HG02852 (cell line): ENCODE results near the gene MXD4.

Experiments
- ATAC-seq: cut with Tn5 transposase; IDR thresholded peaks from one replicate; pipeline ENCODE4 v1.9.1; 2021; ENCODE audit warnings: mild to moderate bottlenecking, moderate library complexity; ENCODE audit not compliant: unreplicated experiment

MXD4 gene

GRCh38 chr4:2261853-2262144 is at the start of gene MXD4:
Gene MXD4 (minus strand): TSS chr4:2262109. CDS start chr4:2261980, 129 bp downstream.
- no peak for ATAC-seq

GRCh38 chr4:2306773-2307410 is 45.0 kb upstream of the MXD4 start:
- no peak for ATAC-seq

- no peak for ATAC-seq
Observed at GRCh38 chr4:2305766-2306501, 44.0 kb upstream of the MXD4 start.

GRCh38 chr4:2304877-2305561 is 43.1 kb upstream of the MXD4 start:
- ATAC-seq, result no peak

- no peak for ATAC-seq
Observed at GRCh38 chr4:2304321-2304876, 42.5 kb upstream of the MXD4 start.

- ATAC-seq, result no peak
Observed at GRCh38 chr4:2303686-2304320, 41.9 kb upstream of the MXD4 start.

GRCh38 chr4:2303121-2303685 is 41.3 kb upstream of the MXD4 start:
- no peak for ATAC-seq

- ATAC-seq, result no peak
Observed at GRCh38 chr4:2302387-2303119, 40.6 kb upstream of the MXD4 start.

- ATAC-seq, result no peak
Observed at GRCh38 chr4:2301806-2302205, 39.9 kb upstream of the MXD4 start.

- no peak for ATAC-seq
Observed at GRCh38 chr4:2301225-2301642, 39.3 kb upstream of the MXD4 start.

- ATAC-seq, result no peak
Observed at GRCh38 chr4:2300431-2301224, 38.7 kb upstream of the MXD4 start.

GRCh38 chr4:2299794-2300193 is 37.9 kb upstream of the MXD4 start:
- ATAC-seq, result no peak

- no peak for ATAC-seq
Observed at GRCh38 chr4:2298532-2298991, 36.7 kb upstream of the MXD4 start.

GRCh38 chr4:2297606-2298531 is 36.0 kb upstream of the MXD4 start:
- ATAC-seq, result no peak

- ATAC-seq, result no peak
Observed at GRCh38 chr4:2296631-2297601, 35.0 kb upstream of the MXD4 start.

- ATAC-seq, result no peak
Observed at GRCh38 chr4:2295900-2296442, 34.1 kb upstream of the MXD4 start.

GRCh38 chr4:2295500-2295899 is 33.6 kb upstream of the MXD4 start:
- no peak for ATAC-seq
